ENCODE results near the gene MRPL37.

GRCh38 chr1:54178296-54179070 is 21.5 kb upstream of the MRPL37 start:
- TF ChIP-seq CTCF (IDR thresholded peaks at IDR 0.05) = no peak
- TF ChIP-seq EZH2 (IDR thresholded peaks at IDR 0.05; ENCODE audit: borderline replicate concordance, insufficient read depth, low read depth, low read length, poor library complexity, severe bottlenecking) = no peak
